ENCODE measurements around the gene SLC25A30. TPM values are rescaled to one million over a fixed set of nuclear protein-coding genes. Genes with fewer than 3 reads are reported as not detected.

Gene SLC25A30
- total RNA-seq, 4 donors from 2014 or later, result 2.4 to 15.6 (median 6.5) TPM

DNA sequence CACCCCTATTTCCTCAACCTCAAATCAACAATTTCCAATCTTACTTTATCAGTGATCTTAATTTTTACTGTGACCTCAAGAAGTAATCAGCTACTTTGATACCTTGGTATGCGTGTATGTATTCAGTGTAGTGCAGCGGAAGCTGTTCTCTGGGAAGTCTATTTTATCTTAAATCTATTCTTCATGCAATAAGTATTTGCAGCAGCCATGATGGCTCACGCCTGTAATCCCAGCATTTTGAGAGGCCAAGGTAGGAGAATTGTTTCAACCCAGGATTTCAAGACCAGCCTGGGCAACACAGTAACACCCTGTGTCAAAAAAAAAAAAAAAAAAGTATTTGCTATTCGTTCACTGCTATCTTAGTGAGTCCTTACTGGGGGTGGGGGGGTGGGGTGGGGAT, 6.5 kb downstream of the SLC25A30 start:
- no peak overlapping the region for H3K27ac ChIP-seq
- peaks cover 6 to 31% (median 18%) of the 10 kb centered on the region in 4 donors for H3K4me1 ChIP-seq
- intact Hi-C loops (cut with DNase I; ENCODE audit: low total_unique reads), result no loop called here
- in situ Hi-C loops (cut with MboI; ENCODE audit: low pct_ligation_motif_present in 1 of 4, low pct_unique_long_range_greater_than_20kb in 1 of 4, low sequenced_read_pairs in 3 of 4), result no loop called here
- H3K4me3 ChIP-seq, result no peak overlapping the region
- no peaks in the 10 kb centered on the region for H3K27me3 ChIP-seq
- 91 to 100% methylated on average over 4 of the region's 4 CpGs for WGBS, 2 donors (ENCODE audit: low coverage in 1 of 2)
- DNase-seq, result no peak
- peaks cover 0 to 32% (median 11%) of the 10 kb centered on the region in 4 donors for H3K36me3 ChIP-seq
- H3K9me3 ChIP-seq, result no peaks in the 10 kb centered on the region
- no peak for TF ChIP-seq EP300 (IDR thresholded peaks at IDR 0.05; ENCODE audit: low read depth)
- no peak for TF ChIP-seq POLR2AphosphoS5 (IDR thresholded peaks at IDR 0.05)
- TF ChIP-seq POLR2A (IDR thresholded peaks at IDR 0.05), result no peak
- TF ChIP-seq, protein P1, sequence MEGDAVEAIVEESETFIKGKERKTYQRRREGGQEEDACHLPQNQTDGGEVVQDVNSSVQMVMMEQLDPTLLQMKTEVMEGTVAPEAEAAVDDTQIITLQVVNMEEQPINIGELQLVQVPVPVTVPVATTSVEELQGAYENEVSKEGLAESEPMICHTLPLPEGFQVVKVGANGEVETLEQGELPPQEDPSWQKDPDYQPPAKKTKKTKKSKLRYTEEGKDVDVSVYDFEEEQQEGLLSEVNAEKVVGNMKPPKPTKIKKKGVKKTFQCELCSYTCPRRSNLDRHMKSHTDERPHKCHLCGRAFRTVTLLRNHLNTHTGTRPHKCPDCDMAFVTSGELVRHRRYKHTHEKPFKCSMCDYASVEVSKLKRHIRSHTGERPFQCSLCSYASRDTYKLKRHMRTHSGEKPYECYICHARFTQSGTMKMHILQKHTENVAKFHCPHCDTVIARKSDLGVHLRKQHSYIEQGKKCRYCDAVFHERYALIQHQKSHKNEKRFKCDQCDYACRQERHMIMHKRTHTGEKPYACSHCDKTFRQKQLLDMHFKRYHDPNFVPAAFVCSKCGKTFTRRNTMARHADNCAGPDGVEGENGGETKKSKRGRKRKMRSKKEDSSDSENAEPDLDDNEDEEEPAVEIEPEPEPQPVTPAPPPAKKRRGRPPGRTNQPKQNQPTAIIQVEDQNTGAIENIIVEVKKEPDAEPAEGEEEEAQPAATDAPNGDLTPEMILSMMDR (IDR thresholded peaks at IDR 0.05), result no peak

- Histone ChIP-seq H3K9me3 (no peaks in the 10 kb centered on the region), H3K4me3 (no peak overlapping the region), H3K27me3 (no peaks in the 10 kb centered on the region), H3K27ac (no peak overlapping the region), H3K36me3 (peaks cover 0 to 36% (median 12%) of the 10 kb centered on the region in 4 donors), H3K4me1 (peaks cover 2 to 27% (median 14%) of the 10 kb centered on the region in 4 donors)
- 83 to 88% methylated on average over 4 of the region's 4 CpGs for WGBS, 2 donors (ENCODE audit: low coverage in 1 of 2)
- in situ Hi-C loops (cut with MboI; ENCODE audit: low pct_ligation_motif_present in 1 of 4, low pct_unique_long_range_greater_than_20kb in 1 of 4, low sequenced_read_pairs in 3 of 4) (no loop called here), intact Hi-C loops (cut with DNase I; ENCODE audit: low total_unique reads) (no loop called here)
- no peak for DNase-seq
- TF ChIP-seq EP300 (IDR thresholded peaks at IDR 0.05; ENCODE audit: low read depth) (no peak), POLR2AphosphoS5 (IDR thresholded peaks at IDR 0.05) (no peak), POLR2A (IDR thresholded peaks at IDR 0.05) (no peak)
- TF ChIP-seq, protein P1 (IDR thresholded peaks at IDR 0.05), result no peak
These were observed 7.0 kb downstream of the SLC25A30 start for GRCh38 chr13:45411221-45411620.

DNA sequence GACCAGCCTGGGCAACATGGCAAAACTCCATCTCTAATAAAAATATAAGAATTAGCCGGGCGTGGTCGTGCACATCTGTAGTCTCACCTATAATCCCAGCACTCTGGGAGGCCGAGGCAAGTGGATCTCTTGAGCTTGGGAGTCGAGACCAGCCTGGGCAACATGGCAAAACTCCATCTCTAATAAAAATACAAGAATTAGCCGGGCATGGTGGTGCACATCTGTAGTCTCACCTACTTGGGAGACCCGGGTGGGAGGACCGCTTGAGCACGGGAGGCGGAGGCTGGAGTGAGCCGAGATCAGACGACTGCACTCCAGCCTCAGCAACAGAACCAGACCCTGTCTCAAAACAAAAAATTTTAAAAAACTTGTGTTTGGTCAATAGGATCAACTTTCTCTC, 7.7 kb downstream of the SLC25A30 start:
- intact Hi-C loops (cut with DNase I; ENCODE audit: low total_unique reads) (loop anchor here (1.0 kb wide), 1 partner anchor 35 kb away; no protein-coding TSS in a partner anchor), in situ Hi-C loops (cut with MboI; ENCODE audit: low pct_ligation_motif_present in 1 of 4, low pct_unique_long_range_greater_than_20kb in 1 of 4, low sequenced_read_pairs in 3 of 4) (no loop called here)
- H3K4me3 ChIP-seq, result no peak overlapping the region
- no peak for DNase-seq
- H3K27ac ChIP-seq, result no peak overlapping the region
- H3K36me3 ChIP-seq, result peaks cover 0 to 42% (median 15%) of the 10 kb centered on the region in 4 donors
- TF ChIP-seq, protein P1 (IDR thresholded peaks at IDR 0.05), result no peak
- TF ChIP-seq POLR2AphosphoS5 (IDR thresholded peaks at IDR 0.05) (no peak), EP300 (IDR thresholded peaks at IDR 0.05; ENCODE audit: low read depth) (no peak), POLR2A (IDR thresholded peaks at IDR 0.05) (no peak)
- peaks cover 0 to 22% (median 11%) of the 10 kb centered on the region in 4 donors for H3K4me1 ChIP-seq
- no peaks in the 10 kb centered on the region for H3K9me3 ChIP-seq
- no peaks in the 10 kb centered on the region for H3K27me3 ChIP-seq
- 93 to 96% methylated on average over 4 to 12 of the region's 12 CpGs for WGBS, 2 donors (ENCODE audit: low coverage in 1 of 2)

- Histone ChIP-seq H3K27me3 (no peaks in the 10 kb centered on the region), H3K4me3 (no peak overlapping the region), H3K9me3 (no peaks in the 10 kb centered on the region), H3K27ac (no peak overlapping the region), H3K4me1 (peaks cover 0 to 17% (median 7%) of the 10 kb centered on the region in 4 donors), H3K36me3 (peaks cover 0 to 47% (median 17%) of the 10 kb centered on the region in 4 donors)
- WGBS, 2 donors (ENCODE audit: low coverage in 1 of 2), result 48 to 71% methylated on average over 2 of the region's 2 CpGs
- in situ Hi-C loops (cut with MboI; ENCODE audit: low pct_ligation_motif_present in 1 of 4, low pct_unique_long_range_greater_than_20kb in 1 of 4, low sequenced_read_pairs in 3 of 4), result no loop called here
- intact Hi-C loops (cut with DNase I; ENCODE audit: low total_unique reads), result loop anchor here (1.0 kb wide), 1 partner anchor 35 kb away; no protein-coding TSS in a partner anchor
- no peak for DNase-seq
- TF ChIP-seq, protein P1 (IDR thresholded peaks at IDR 0.05), result no peak
- TF ChIP-seq POLR2A (IDR thresholded peaks at IDR 0.05), result no peak
- no peak for TF ChIP-seq POLR2AphosphoS5 (IDR thresholded peaks at IDR 0.05)
- no peak for TF ChIP-seq EP300 (IDR thresholded peaks at IDR 0.05; ENCODE audit: low read depth)
These were observed 8.2 kb downstream of the SLC25A30 start for GRCh38 chr13:45410001-45410400.
